ENCODE data around the gene SLC13A3. TPM values are rescaled to one million over a fixed set of nuclear protein-coding genes. Genes with fewer than 3 reads are reported as not detected.

The SLC13A3 gene
- total RNA-seq, 2 experiments from 2014 or later, result 0.35 TPM; not detected in 1

DNA sequence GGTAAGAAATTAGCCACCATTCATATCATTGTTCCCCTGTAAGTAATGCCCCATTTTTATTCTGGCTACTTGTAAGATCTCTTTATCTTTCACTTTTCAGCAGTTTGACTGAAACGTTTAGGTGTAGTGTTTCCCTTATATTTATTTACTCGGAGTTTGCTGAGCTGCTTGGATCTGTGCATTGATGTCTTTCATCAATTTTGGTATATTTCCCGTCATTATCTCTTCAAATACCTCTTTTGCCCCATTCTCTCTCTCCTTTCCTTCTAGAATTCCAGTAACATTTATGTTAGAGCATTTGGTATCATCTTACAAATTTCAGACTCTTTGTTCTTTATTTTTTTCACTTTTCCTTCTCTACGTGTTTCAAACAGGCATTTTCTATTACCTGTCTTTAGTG is 9.2 kb upstream of the SLC13A3 start:
- Mint-ChIP-seq H3K4me3 (no peak overlapping the region), H3K9me3 (no peaks in the 10 kb centered on the region), H3K27ac (no peak overlapping the region), H3K27me3 (no peaks in the 10 kb centered on the region), H3K4me1 (no peaks in the 10 kb centered on the region), H3K36me3 (ENCODE audit: low read depth) (no peaks in the 10 kb centered on the region)
- CTCF ChIA-PET, result no interaction called here
- no peak for DNase-seq
- POLR2A ChIA-PET, result no interaction called here

DNA sequence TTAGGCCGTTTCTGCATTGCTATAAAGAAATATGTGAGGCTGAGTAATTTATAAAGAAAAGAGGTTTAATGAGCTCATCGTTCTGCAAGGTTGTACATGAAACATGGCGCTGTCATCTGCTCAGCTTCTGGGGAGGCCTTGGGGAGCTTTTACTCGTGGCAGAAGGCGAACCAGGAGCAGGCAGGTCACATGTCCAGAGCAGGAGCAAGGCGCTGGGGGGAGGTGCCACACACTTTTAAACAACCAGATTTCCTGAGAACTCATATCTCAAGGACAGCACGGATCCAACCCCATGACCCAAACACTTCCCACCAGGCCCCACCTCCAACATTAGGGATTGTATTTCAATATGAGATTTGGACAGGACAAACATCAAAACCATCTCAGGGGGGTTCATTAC is 6.4 kb upstream of the SLC13A3 start:
- no peak for DNase-seq
- Mint-ChIP-seq H3K27ac (no peak overlapping the region), H3K4me1 (no peaks in the 10 kb centered on the region), H3K4me3 (no peak overlapping the region), H3K9me3 (no peaks in the 10 kb centered on the region), H3K27me3 (peaks cover 12% of the 10 kb centered on the region), H3K36me3 (ENCODE audit: low read depth) (no peaks in the 10 kb centered on the region)
- POLR2A ChIA-PET, result interaction anchor here (0.6 kb wide), 1 partner anchor 11 kb away, joined by 8 read pairs; no protein-coding TSS in a partner anchor
- CTCF ChIA-PET, result no interaction called here

DNA sequence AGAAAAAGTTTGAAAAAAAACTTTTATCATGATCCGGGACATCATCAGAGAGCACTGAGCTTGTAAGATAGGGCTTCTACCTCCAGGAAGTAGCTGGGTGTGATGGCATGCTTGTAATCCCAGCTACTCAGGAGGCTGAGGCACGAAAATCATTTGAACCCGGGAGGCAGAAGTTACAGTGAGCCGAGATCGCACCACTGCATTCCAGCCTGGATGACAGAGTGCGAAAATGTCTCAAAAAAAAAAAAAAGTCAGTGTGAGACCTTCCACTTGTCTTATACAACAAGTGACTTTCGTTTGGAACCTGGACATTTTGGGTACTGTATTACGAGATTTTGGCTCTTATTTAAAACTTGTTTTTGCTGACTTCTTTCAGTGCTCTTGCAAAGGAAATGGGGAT is 5.9 kb upstream of the SLC13A3 start:
- Mint-ChIP-seq H3K4me1 (no peaks in the 10 kb centered on the region), H3K27me3 (peaks cover 14% of the 10 kb centered on the region), H3K36me3 (ENCODE audit: low read depth) (no peaks in the 10 kb centered on the region), H3K4me3 (no peak overlapping the region), H3K27ac (no peak overlapping the region), H3K9me3 (no peaks in the 10 kb centered on the region)
- POLR2A ChIA-PET, result interaction anchor here (0.6 kb wide), 1 partner anchor 12 kb away, joined by 8 read pairs; no protein-coding TSS in a partner anchor
- CTCF ChIA-PET, result no interaction called here
- DNase-seq, result no peak

GRCh38 chr20:46652699-46653098 is 1.4 kb upstream of the SLC13A3 start:
- H3K27ac Mint-ChIP-seq, result no peak overlapping the region
- peaks cover 1% of the 10 kb centered on the region for H3K36me3 Mint-ChIP-seq (ENCODE audit: low read depth)
- peaks cover 1% of the 10 kb centered on the region for H3K4me1 Mint-ChIP-seq
- DNase-seq, result peak; percentile 4
- H3K4me3 Mint-ChIP-seq, result no peak overlapping the region
- CTCF ChIA-PET, result interaction anchor here (1.2 kb wide), 1 partner anchor 28 kb away, joined by 3 read pairs; no protein-coding TSS in a partner anchor
- H3K9me3 Mint-ChIP-seq, result no peaks in the 10 kb centered on the region
- peaks cover 38% of the 10 kb centered on the region for H3K27me3 Mint-ChIP-seq
- POLR2A ChIA-PET, result no interaction called here

- Mint-ChIP-seq H3K4me1 (peaks cover 1% of the 10 kb centered on the region), H3K27ac (no peak overlapping the region), H3K36me3 (ENCODE audit: low read depth) (peaks cover 1% of the 10 kb centered on the region), H3K27me3 (peaks cover 38% of the 10 kb centered on the region), H3K4me3 (no peak overlapping the region), H3K9me3 (no peaks in the 10 kb centered on the region)
- DNase-seq, result no peak
- ChIA-PET CTCF (interaction anchor here (1.0 kb wide), 1 partner anchor 12 kb away, joined by 3 read pairs; no protein-coding TSS in a partner anchor), POLR2A (no interaction called here)
Measured at GRCh38 chr20:46650575-46651090, 626 bp downstream of the SLC13A3 start.

- ChIA-PET POLR2A (no interaction called here), CTCF (interaction anchor here (1.0 kb wide), 1 partner anchor 11 kb away, joined by 3 read pairs; no protein-coding TSS in a partner anchor)
- Mint-ChIP-seq H3K27ac (no peak overlapping the region), H3K27me3 (peaks cover 38% of the 10 kb centered on the region), H3K4me3 (no peak overlapping the region), H3K36me3 (ENCODE audit: low read depth) (peaks cover 1% of the 10 kb centered on the region), H3K4me1 (peaks cover 1% of the 10 kb centered on the region), H3K9me3 (no peaks in the 10 kb centered on the region)
- DNase-seq, result peak; percentile 2
Measured at GRCh38 chr20:46649965-46650542, 1.2 kb downstream of the SLC13A3 start.

- Mint-ChIP-seq H3K4me3 (no peak overlapping the region), H3K4me1 (peaks cover 1% of the 10 kb centered on the region), H3K36me3 (ENCODE audit: low read depth) (peaks cover 1% of the 10 kb centered on the region), H3K9me3 (no peaks in the 10 kb centered on the region), H3K27me3 (peaks cover 36% of the 10 kb centered on the region), H3K27ac (no peak overlapping the region)
- CTCF ChIA-PET, result no interaction called here
- POLR2A ChIA-PET, result no interaction called here
- DNase-seq, result no peak
Measured at GRCh38 chr20:46649650-46649949, 1.7 kb downstream of the SLC13A3 start.

GRCh38 chr20:46648903-46649649 is 2.2 kb downstream of the SLC13A3 start:
- POLR2A ChIA-PET, result no interaction called here

GRCh38 chr20:46647469-46647868 is 3.8 kb downstream of the SLC13A3 start:
- ChIA-PET POLR2A (no interaction called here), CTCF (interaction anchor here (0.7 kb wide), 1 partner anchor 61 kb away, joined by 3 read pairs; no protein-coding TSS in a partner anchor)
- Mint-ChIP-seq H3K27me3 (peaks cover 25% of the 10 kb centered on the region), H3K4me3 (no peak overlapping the region), H3K27ac (no peak overlapping the region), H3K4me1 (peaks cover 1% of the 10 kb centered on the region), H3K36me3 (ENCODE audit: low read depth) (peaks cover 1% of the 10 kb centered on the region), H3K9me3 (no peaks in the 10 kb centered on the region)
- no peak for DNase-seq

More at GRCh38 chr20:46648903-46649649, 2.2 kb downstream of the SLC13A3 start:
- CTCF ChIA-PET, result interaction anchor here (0.7 to 1.2 kb wide), 2 partner anchors 9 to 16 kb away, joined by 3 read pairs; no protein-coding TSS in a partner anchor
- Mint-ChIP-seq H3K27me3 (peaks cover 35% of the 10 kb centered on the region), H3K36me3 (ENCODE audit: low read depth) (peaks cover 1% of the 10 kb centered on the region), H3K27ac (no peak overlapping the region), H3K9me3 (no peaks in the 10 kb centered on the region), H3K4me3 (no peak overlapping the region), H3K4me1 (peaks cover 1% of the 10 kb centered on the region)
- DNase-seq, result no peak

DNA sequence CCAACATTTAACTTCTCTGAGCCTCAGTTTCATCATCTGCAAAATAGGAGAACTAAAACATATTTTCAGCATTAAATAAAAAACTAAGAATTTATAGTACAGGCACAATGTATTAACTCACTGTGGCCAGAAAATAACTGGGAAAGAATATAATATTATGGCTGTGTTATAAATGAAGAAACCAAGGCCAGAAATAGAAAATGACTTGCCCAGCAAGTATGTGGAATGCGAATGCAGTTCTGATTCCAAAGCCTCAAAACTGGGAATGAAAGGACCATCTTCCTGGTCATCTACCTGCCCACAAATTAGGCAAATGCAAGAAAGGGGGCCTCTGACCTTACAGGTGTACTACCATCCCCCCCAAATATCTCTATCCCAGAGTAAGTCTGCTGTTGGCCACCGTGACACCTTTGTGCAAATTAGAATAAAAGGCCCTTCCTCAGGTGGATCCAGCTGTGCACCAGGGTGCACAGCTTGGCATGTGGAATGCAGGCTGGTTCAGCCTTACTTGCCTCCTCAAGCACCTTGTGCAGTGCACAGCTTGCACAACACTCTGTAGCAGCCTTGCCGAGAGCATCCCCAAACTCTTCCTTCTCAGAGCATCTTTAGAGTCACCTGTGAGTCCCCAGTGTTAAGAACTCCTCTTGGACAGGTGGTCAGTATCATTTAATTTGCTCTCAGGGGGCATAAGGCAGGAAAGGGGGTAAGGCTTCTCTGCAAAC is 4.4 kb downstream of the SLC13A3 start:
- H3K27ac Mint-ChIP-seq, result no peak overlapping the region

GRCh38 chr20:46646122-46646521 is 5.1 kb downstream of the SLC13A3 start:
- POLR2A ChIA-PET, result no interaction called here
- CTCF ChIA-PET, result no interaction called here
- DNase-seq, result no peak
- Mint-ChIP-seq H3K27ac (no peak overlapping the region), H3K4me1 (peaks cover 1% of the 10 kb centered on the region), H3K27me3 (peaks cover 17% of the 10 kb centered on the region), H3K9me3 (no peaks in the 10 kb centered on the region), H3K36me3 (ENCODE audit: low read depth) (no peaks in the 10 kb centered on the region), H3K4me3 (no peak overlapping the region)

More for the DNA sequence above, 4.4 kb downstream of the SLC13A3 start:
- Mint-ChIP-seq H3K27me3 (peaks cover 22% of the 10 kb centered on the region), H3K4me3 (no peak overlapping the region), H3K4me1 (peaks cover 1% of the 10 kb centered on the region), H3K9me3 (no peaks in the 10 kb centered on the region), H3K36me3 (ENCODE audit: low read depth) (peaks cover under 1% of the 10 kb centered on the region)
- CTCF ChIA-PET, result interaction anchor here (0.7 kb wide), 1 partner anchor 62 kb away, joined by 3 read pairs; no protein-coding TSS in a partner anchor
- DNase-seq, result no peak
- POLR2A ChIA-PET, result no interaction called here

- Mint-ChIP-seq H3K4me3 (no peak overlapping the region), H3K9me3 (no peaks in the 10 kb centered on the region), H3K36me3 (ENCODE audit: low read depth) (no peaks in the 10 kb centered on the region), H3K27me3 (peaks cover 3% of the 10 kb centered on the region), H3K4me1 (no peaks in the 10 kb centered on the region), H3K27ac (no peak overlapping the region)
- ChIA-PET POLR2A (no interaction called here), CTCF (no interaction called here)
- DNase-seq, result no peak
Measured at GRCh38 chr20:46644733-46645132, 6.5 kb downstream of the SLC13A3 start.

DNA sequence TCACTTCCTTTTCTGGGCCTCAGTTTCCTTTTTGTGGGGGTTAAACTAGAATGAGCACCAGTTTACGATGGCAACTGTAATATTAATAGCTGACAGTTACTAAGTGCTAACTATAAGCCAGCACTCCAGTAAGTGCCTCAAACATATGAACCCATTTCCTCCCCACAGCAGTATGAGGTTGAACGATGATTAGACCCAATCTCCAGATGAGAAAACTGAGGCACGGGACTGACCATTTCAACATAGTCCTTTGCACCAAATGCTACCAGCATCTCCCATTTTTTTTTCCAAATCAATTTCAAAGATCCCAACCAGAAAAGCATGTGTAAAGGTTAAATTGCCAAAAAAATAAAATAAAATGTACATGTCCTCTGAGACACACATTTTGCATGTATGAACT is 7.1 kb downstream of the SLC13A3 start:
- no peaks in the 10 kb centered on the region for H3K27me3 Mint-ChIP-seq
- ChIA-PET POLR2A (no interaction called here), CTCF (no interaction called here)
- H3K36me3 Mint-ChIP-seq (ENCODE audit: low read depth), result no peaks in the 10 kb centered on the region
- no peaks in the 10 kb centered on the region for H3K4me1 Mint-ChIP-seq
- no peaks in the 10 kb centered on the region for H3K9me3 Mint-ChIP-seq
- no peak overlapping the region for H3K27ac Mint-ChIP-seq
- no peak for DNase-seq
- no peak overlapping the region for H3K4me3 Mint-ChIP-seq
